Body of pancreas (tissue), 4 donors: Measurements from ENCODE around the gene SECTM1.

Source experiments
- CTCF ChIP-seq, 7 experiments: fragments of 450-650 bp in 4 of 7; fragments of 200-600 bp in 3 of 7; sonication (generic) in 3 of 7; IDR thresholded peaks; one replicate each; pipeline ENCODE4 v1.5.1; 2016 to 2019; ENCODE audit warnings: antibody characterized with exemption in 7 of 7
- POLR2A ChIP-seq, 3 donors: fragments of 450-650 bp; IDR thresholded peaks; one replicate each; pipeline ENCODE4 v1.6.1; 2016; ENCODE audit warnings: antibody characterized with exemption in 3 of 3, mild to moderate bottlenecking in 2 of 3

GRCh38 chr17:82314727-82315605, 18.6 kb downstream of the SECTM1 start:
- no peak for TF ChIP-seq CTCF (IDR thresholded peaks at IDR 0.05)
- TF ChIP-seq POLR2A (IDR thresholded peaks at IDR 0.05): no peak
